Nucleus accumbens (tissue), 56 donors: ENCODE results near the gene MCCC2.
A peak's percentile ranks its signal among the peaks of the same experiment; 100 is the strongest.
"Not testable (repeated sequence)": the region's sequence is repeated elsewhere in the genome, so short reads cannot be mapped to it uniquely, and the experiment has no call there.

Experiments
- DNase-seq, 56 donors: peaks; one replicate each; lab custom pipeline; 2025; lab: John Stamatoyannopoulos, UW

Gene MCCC2

DNA sequence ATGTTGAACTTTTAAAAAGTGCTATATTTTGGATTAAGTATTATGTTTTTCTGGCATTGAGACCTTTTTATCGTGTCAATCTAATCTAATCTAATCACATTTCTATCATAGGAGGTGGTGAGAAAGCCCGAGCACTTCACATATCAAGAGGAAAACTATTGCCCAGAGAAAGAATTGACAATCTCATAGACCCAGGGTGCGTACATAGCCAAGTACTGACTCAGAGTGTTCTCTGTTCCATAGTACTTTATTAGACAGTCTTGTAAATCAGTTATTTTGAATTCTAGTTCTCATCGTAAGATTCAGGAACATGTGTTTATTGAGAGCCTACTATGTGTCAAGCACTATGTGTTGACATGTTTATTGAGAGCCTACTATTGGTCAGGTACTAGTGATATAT is 9.0 kb downstream of the MCCC2 start:
- no peak for DNase-seq

DNA sequence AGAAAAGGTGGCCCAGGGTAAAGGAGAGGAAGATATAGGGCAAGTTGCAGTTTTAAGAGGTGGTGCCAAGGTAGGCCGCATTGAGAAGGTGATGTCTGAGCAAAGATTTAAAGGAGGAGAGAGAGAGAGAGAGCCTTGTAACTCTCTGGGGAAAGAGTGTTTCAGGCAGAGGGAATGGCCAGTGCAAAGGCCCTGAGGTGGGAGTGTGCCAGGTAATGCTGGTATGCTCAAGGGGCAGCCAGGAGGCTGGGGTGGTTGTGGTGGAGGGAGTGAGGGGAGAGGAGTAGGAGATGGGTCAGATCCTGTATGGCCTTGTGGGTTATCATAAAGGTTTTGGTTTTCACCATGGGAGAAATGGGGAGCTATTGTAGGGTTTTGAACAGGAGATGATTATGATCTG is 9.9 kb downstream of the MCCC2 start:
- DNase-seq, result no peak

DNA sequence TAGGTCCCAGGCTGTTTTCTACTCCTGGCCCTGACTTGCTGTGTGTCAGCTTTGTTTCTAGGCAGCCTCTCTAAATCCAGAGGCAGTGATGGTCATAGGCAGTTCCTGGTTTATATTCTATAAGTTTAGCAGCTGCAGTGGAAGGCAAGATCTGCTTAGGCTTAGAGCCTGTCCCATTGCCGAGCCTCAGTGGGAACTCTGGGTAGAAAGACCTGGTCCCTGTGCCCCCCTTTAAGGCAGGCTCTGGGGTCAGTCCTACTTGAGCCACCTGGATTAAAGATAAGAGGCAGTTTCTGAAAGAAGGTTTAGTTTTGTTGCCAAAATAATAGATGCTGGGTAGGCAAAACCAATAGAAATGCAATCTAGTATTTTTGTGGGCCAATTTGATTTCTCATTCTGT is 13.6 kb downstream of the MCCC2 start:
- no peak for DNase-seq

DNA sequence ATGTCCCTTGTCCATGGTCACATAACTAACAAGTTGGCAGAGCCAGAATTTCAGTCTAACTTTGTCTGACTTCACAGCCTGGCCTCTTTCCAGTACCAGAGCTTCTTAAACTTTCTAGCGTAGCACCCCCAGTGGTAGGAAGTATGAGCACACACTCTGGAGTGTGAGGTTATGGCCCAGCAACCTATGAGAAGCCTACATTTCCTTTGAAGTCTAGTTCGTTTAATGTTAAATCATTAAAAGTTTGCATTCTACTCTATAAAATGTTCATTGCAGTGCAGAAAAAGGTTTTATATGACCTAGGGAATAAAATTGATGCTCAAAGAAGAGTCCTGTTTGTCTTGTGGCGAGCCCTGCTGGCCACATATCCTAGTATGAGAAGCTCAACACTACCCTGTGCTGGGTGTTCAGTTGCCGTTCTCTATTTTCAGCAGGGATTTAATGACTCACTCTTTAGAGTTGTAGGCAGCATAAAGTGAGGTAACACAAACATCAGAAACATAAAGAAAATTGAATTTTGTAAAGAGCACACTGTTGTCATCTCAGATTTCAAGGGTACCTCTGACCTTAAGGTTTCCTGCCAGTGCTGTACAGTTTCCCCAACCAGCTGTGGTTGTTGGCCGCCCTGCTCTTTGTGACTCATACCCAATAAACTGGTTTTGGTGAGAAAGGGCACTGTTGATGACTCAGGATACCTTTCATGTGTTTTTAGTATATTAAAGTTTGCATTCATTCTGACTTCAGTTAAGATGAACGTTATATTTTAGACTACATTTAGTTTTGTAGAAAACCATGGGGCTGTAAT is 14.3 kb downstream of the MCCC2 start:
- DNase-seq, result peak in 10 of 56 donors; percentile 2 to 30 (median 10)

DNA sequence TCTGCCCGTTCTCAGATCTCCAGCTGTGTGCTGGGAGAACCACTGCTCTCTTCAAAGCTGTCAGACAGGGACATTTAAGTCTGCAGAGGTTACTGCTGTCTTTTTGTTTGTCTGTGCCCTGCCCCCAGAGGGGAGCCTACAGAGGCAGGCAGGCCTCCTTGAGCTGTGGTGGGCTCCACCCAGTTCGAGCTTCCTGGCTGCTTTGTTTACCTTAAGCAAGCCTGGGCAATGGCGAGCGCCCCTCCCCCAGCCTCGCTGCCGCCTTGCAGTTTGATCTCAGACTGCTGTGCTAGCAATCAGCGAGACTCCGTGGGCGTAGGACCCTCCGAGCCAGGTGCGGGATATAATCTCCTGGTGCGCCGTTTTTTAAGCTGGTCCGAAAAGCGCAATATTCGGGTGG is 22.8 kb downstream of the MCCC2 start:
- DNase-seq, result not testable (repeated sequence)

DNA sequence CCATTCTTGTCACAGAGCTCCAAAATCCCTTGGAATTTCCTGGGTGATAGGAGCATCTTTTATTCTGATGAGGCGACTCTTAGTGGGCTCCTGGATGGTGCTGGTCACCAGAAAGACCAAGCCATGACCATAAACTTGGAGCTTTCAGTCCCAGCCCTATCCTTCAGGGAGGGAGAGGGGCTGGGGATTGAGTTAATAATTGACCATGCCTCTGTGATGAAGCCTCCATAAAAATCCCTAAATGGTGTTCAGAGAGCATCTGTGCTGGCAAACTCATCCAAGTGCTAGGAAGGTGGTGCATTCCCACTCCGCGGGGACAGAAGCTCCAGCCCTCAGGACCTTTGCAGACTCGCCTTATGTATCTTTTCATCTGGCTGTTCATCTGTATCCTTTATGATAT is 28.7 kb downstream of the MCCC2 start:
- no peak for DNase-seq

DNA sequence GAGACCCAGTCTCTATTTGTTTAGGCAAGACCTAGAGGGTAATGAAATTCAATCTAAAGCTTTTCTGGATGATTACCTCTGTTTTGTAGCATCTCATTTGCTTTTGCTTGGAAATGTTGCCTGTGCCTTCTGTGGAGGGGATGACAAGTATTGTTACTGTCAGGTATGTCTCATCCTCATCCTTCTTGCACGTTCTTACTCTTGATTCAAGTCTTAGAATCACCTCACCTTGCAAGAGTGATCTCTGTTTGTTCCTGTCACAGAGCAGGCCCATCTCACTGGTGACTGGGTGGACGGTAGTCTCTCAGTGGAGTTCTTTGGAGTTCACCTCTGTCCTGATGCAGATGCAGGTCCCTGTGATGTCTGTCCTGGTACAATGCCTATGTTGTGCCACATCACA is 33.5 kb downstream of the MCCC2 start:
- no peak for DNase-seq

DNA sequence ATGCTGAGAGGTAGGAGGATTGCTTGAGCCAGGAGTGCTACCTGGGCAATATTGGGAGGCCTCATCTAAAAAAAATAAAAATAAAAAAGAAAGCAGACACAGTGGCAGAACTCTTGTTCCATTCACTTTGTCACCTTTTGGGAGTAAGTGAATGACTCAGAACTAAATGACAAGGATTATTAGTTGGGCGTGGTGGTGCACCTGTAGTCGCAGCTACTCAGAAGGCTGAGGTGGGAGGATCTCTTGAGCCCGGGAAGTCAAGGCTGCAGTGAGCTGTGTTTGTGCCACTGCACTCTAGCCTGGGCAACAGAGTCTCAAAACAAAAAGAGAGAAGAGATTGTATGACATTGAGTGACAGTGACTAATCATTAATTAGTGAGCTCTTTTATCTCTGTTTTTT is 34.1 kb downstream of the MCCC2 start:
- peak in 14 of 56 donors; percentile 3 to 42 (median 23) for DNase-seq

- no peak for DNase-seq
Measured at GRCh38 chr5:71621741-71622140, 34.6 kb downstream of the MCCC2 start.

DNA sequence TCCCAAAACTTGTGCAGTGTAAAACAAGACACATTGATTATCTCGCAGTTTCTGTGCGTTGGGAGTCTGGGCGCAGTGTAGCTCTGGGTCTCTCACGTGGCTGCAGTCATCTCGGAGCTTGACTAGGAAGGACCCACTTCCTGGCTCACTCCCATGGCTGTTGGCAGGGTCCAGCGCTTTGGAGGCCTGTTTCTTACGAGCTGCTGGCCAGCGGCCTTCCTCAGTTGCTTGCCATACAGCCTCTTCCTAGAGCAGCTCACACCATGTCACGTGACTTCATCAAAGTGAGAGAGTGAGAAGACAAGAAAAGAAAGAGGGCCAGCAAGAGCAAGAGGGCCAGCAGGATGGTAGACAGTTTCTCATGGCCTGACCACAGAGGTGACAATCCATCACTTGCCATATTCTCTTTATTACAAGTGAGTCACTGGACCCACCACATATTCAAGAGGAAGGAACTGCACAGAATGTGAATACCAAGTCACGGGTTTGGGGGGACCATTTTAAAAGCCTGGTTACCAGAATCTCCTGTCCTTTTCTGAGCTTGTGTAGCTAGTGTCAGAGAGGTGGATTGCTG is 36.2 kb downstream of the MCCC2 start:
- DNase-seq, result peak in 18 of 56 donors; percentile 3 to 51 (median 14)

GRCh38 chr5:71629950-71630349 is 42.8 kb downstream of the MCCC2 start:
- peak in 3 of 56 donors; percentile 0 to 20 (median 3) for DNase-seq

GRCh38 chr5:71631070-71631469 is 43.9 kb downstream of the MCCC2 start:
- DNase-seq, result no peak

- DNase-seq, result no peak
Measured at GRCh38 chr5:71632168-71632567, 45.0 kb downstream of the MCCC2 start.

GRCh38 chr5:71633255-71634155 is 46.4 kb downstream of the MCCC2 start:
- no peak for DNase-seq

DNA sequence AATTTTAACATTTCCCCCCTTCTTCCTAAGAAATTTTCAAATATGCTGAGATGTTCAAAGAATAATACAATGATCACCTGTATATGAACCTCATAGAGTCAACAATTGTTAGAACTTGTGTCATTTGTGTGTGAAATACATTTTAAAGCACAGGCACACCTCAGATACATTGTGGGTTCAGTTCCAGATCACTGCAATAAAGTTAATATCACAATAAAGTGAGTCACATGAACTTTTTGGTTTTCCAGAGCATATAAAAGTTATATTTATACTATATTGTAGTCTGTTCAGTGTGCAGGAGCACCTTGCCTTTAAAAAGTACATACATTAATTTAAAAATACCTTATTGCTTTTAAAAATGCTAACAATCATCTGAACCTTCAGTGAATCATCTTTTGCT is 50.0 kb downstream of the MCCC2 start:
- no peak for DNase-seq

DNA sequence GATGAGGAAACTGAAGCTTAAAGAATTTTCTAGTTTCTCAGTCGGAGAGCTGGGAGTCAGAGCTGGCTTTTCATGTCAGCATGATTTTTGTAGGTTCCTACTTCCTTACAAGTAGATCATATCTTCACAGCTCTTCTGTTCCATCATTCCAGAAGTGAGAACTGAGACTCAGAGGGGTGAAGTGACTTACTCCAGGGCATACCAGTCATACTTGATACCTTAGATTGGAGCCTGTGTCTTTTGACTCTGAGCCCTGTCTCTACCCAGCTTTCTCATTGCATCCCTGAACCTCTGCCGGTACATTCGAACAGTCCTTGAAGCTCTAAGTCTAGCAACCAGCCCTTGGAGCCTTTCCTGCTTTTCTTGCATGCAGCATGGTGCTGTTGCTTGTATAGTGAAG is 53.3 kb downstream of the MCCC2 start:
- no peak for DNase-seq

DNA sequence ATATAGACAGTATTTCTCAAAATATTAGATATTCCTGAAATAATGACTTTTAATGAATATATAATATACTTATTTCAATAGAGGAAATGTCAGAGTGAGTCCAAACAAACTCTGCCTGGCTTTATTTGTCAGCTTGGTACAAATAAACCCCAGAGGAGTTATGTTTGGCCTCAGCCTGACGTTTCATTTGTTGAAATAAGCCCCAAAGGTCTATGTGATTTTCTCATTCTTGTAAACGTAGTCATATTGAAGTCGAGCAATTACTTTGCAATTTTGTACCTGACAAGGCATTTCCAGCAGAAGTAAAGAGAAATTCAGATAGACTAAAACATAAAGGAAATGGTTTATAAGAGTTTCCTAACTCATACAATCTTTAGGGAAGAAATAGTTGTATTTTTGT is 57.9 kb downstream of the MCCC2 start:
- DNase-seq, result no peak

DNA sequence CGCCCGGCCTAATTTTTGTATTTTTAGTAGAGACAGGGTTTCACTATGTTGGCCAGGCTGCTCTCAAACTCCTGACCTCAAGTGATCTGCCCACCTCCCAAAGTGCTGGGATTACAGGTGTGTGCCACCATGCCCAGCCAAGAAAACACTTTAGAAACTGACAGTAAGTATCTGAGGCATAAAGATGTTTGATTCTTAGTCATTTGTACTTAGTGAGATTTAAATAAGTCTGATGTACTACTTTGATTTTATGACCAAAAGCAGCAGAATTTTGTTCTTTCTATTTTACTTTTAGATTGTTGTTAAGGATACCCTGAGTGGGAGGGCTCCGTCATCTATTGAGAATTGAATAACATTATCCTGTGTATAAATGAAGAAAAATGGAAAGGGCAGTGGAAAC is 63.8 kb downstream of the MCCC2 start:
- not testable (repeated sequence) for DNase-seq

GRCh38 chr5:71651579-71651978 is 64.4 kb downstream of the MCCC2 start:
- DNase-seq, result peak in 6 of 56 donors; percentile 2 to 41 (median 16)

- DNase-seq, result no peak
Measured at GRCh38 chr5:71652349-71652748, 65.2 kb downstream of the MCCC2 start.
